OCI-LY3 (cell line): ENCODE results near the gene ART5.
"Not testable (repeated sequence)": the region's sequence is repeated elsewhere in the genome, so short reads cannot be mapped to it uniquely, and the experiment has no call there.

Experiments
- EZH2phosphoT487 ChIP-seq: fragments of 200-600 bp; shearing (Covaris generic); IDR thresholded peaks from 2 replicates; pipeline ENCODE4 v1.6.1; 2018; ENCODE audit warnings: antibody characterized with exemption, mixed run types, low read depth
- TF ChIP-seq, protein P1 (sequence below): fragments of 200-600, 300-600 bp; sonication (generic); IDR thresholded peaks from 2 replicates; pipeline ENCODE4 v1.5.1; 2014; ENCODE audit warnings: antibody characterized with exemption, low read length, low read depth

- TF ChIP-seq, protein P1, sequence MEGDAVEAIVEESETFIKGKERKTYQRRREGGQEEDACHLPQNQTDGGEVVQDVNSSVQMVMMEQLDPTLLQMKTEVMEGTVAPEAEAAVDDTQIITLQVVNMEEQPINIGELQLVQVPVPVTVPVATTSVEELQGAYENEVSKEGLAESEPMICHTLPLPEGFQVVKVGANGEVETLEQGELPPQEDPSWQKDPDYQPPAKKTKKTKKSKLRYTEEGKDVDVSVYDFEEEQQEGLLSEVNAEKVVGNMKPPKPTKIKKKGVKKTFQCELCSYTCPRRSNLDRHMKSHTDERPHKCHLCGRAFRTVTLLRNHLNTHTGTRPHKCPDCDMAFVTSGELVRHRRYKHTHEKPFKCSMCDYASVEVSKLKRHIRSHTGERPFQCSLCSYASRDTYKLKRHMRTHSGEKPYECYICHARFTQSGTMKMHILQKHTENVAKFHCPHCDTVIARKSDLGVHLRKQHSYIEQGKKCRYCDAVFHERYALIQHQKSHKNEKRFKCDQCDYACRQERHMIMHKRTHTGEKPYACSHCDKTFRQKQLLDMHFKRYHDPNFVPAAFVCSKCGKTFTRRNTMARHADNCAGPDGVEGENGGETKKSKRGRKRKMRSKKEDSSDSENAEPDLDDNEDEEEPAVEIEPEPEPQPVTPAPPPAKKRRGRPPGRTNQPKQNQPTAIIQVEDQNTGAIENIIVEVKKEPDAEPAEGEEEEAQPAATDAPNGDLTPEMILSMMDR, result not testable (repeated sequence)
- TF ChIP-seq EZH2phosphoT487, result not testable (repeated sequence)
Measured at GRCh38 chr11:3648843-3649242, 7.1 kb upstream of the ART5 start.
